ENCODE data around the gene TTC33.

- TF ChIP-seq REST (IDR thresholded peaks at IDR 0.05; ENCODE audit: insufficient read depth in 1 of 2, low read depth in 2 of 2, low read length in 2 of 2) = no peak
- no peak for TF ChIP-seq FOXP2 (optimal IDR thresholded peaks at IDR 0.05; ENCODE audit: borderline replicate concordance, extremely low read depth, extremely low read length, insufficient read depth)
- TF ChIP-seq TAF1 (IDR thresholded peaks at IDR 0.05; ENCODE audit: borderline replicate concordance, insufficient read depth, low read length) = no peak
- TF ChIP-seq POLR2AphosphoS5 (IDR thresholded peaks at IDR 0.05; ENCODE audit: low read depth, low read length) = no peak
- no peak for TF ChIP-seq SIN3A (IDR thresholded peaks at IDR 0.05; ENCODE audit: borderline replicate concordance, insufficient read depth, low read length)
These were observed 277.0 kb downstream of the TTC33 start for GRCh38 chr5:40478766-40479165.
